Mucosa of rectum (tissue), 2 donors: ENCODE measurements around the gene IL11RA.
A peak's percentile ranks its signal among the peaks of the same experiment; 100 is the strongest.

ENCODE experiments used
- H3K27ac ChIP-seq, 2 donors: one replicate each; pipeline ENCODE4 v1.7.0; 2013; ENCODE audit warnings: inconsistent platforms in 2 of 2, low read depth in 2 of 2, low read length in 2 of 2
- H3K27me3 ChIP-seq, 2 donors: one replicate each; pipeline ENCODE4 v1.7.0; 2013; ENCODE audit warnings: low read length in 2 of 2; ENCODE audit not compliant: control insufficient read depth in 2 of 2, insufficient read depth in 2 of 2
- H3K36me3 ChIP-seq, 2 donors: one replicate each; pipeline ENCODE4 v1.7.0; 2013; ENCODE audit warnings: low read length in 2 of 2; ENCODE audit not compliant: control insufficient read depth in 2 of 2, insufficient read depth in 2 of 2
- H3K4me1 ChIP-seq, 2 donors: one replicate each; pipeline ENCODE4 v1.7.0; 2013; ENCODE audit warnings: low read length in 2 of 2, mild to moderate bottlenecking in 1 of 2; ENCODE audit not compliant: control insufficient read depth in 2 of 2, insufficient read depth in 2 of 2
- H3K4me3 ChIP-seq, 2 donors: one replicate each; pipeline ENCODE4 v1.7.0; 2013; ENCODE audit warnings: low read length in 2 of 2
- H3K9ac ChIP-seq, 2 donors: one replicate each; pipeline ENCODE4 v1.7.0; 2013; ENCODE audit warnings: low read length in 2 of 2, low read depth in 1 of 2, mild to moderate bottlenecking in 1 of 2
- H3K9me3 ChIP-seq, 2 donors: one replicate each; pipeline ENCODE4 v1.7.0; 2013; ENCODE audit warnings: low read length in 2 of 2; ENCODE audit not compliant: control insufficient read depth in 2 of 2
- donor health status: healthy.
- donor health status: Normal muscosa, but diverticular disease.

IL11RA gene

DNA sequence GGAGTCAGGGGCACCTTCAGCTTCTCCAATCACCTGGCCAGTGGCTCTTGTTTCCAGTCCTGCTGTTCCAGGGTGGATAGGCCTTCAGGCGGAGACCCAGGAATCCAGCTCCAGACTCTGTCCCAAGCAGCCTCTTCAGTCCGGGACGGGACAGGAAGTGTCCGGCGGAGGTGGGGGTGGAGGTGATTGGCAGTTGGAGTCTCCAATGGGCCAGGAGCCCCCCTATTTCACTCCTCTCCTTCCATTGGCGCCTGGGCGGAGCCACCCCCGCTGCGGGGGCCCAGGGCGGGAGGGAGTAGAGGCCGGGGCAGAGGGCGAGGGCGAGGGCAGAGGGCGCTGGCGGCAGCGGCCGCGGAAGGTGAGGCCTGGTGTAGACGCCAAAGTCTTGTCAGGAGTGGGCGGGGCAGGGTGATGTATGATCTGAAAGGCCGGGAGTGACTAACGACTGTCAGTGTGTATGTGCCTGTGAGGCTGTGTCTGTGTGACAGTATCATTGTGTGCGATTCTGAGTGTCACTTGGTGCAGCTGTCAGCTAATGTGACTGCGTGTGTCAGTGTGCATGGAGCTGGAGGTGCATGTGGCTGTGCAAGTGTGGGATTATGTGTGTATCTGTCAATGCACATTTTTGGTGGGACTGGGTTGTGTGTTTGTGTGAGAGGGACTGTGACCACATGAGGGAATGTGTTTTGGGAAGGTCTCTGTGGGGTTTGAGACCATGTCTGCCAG, at the start of gene IL11RA:
TSS of gene IL11RA (plus strand) at position 310 of the 726 bp plus-strand sequence. CDS start 3,033 bp downstream, outside the sequence.
- Histone ChIP-seq H3K27me3 (no peaks in the 10 kb centered on the region), H3K36me3 (peaks cover 15 to 19% of the 10 kb centered on the region in 2 donors), H3K4me1 (peaks cover 34 to 44% of the 10 kb centered on the region in 2 donors), H3K27ac (peak within 1 kb of the TSS; percentile 86 to 89), H3K9ac (peak within 1 kb of the TSS; percentile 10 to 57), H3K9me3 (no peaks in the 10 kb centered on the region), H3K4me3 (peak within 1 kb of the TSS; percentile 47 to 75)

DNA sequence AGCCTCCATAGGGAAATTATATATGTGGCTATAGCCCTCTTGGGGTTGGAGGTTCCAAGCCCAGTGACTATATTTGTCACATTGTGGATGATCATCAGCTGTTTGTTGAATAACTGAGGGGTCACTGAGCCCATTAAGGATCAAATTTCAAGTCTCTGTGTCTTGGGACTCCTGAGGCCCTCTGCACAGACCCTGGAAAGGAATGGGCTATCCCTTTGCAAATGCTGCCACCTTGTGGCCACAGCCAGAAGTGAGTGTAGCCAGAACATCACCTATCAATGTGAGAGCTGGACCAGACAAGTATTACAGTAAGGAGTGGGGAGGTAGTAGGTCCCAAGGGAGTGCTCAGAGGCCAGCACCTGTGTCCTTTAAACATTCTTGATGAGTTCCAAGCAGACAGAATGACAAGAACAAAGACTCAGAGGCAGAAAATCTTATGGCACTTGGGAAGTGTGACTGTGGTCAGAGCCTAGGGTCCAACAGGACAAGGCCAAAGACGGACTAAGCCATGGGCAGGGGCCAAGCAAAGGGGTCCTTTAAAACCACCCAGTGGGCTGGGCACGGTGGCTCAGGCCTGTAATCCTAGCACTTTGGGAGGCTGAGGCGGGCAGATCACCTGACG, 48.3 kb upstream of the IL11RA start:
- H3K27me3 ChIP-seq, result peaks cover 0 to 4% of the 10 kb centered on the region in 2 donors
- no peak overlapping the region for H3K9ac ChIP-seq
- H3K27ac ChIP-seq, result no peak overlapping the region
- H3K36me3 ChIP-seq, result no peaks in the 10 kb centered on the region
- H3K4me1 ChIP-seq, result peaks cover 0 to 4% of the 10 kb centered on the region in 2 donors
- H3K9me3 ChIP-seq, result no peaks in the 10 kb centered on the region
- H3K4me3 ChIP-seq, result no peak overlapping the region

DNA sequence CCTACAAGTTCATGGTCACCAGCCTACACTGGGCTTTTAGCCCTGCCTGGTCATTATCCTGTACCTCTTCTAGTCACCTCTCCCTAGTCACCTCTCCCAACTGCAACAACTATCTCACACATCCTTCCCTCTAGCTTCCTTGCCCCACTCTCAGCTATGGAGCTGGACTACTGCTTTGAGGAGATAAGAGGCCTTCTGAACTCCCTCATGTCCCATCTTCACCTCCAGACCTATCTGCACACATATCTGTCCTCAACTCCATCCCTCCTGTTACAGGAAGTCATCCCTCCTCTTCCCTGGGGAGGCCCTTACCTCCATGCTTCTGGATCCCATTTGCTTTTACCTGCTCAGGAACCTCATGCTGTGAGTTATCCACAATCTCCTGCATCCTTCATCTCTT, 45.8 kb upstream of the IL11RA start:
- Histone ChIP-seq H3K27ac (no peak overlapping the region), H3K4me3 (no peak overlapping the region), H3K9ac (no peak overlapping the region), H3K9me3 (no peaks in the 10 kb centered on the region), H3K36me3 (no peaks in the 10 kb centered on the region), H3K4me1 (peaks cover 7 to 10% of the 10 kb centered on the region in 2 donors), H3K27me3 (peaks cover 0 to 4% of the 10 kb centered on the region in 2 donors)

DNA sequence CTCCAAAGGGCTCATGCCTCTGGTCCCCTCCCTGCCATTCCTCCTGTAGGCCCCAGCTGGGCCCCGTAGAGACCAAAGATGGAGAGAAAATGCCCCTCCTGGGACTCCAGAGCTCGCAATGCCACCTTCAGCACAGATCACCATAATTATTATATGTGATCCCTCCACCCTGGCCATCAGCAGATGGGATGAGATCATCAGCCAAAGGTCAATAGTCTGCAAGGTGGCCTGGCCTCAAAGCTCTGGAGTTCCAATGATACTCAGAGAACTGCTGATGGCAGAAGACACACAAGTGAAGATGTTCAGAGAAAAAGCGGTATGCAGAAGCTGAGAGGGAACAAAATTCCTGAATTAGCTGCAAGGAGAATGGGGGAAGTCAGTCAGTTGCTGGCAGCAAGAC, 45.1 kb upstream of the IL11RA start:
- Histone ChIP-seq H3K36me3 (no peaks in the 10 kb centered on the region), H3K9ac (no peak overlapping the region), H3K4me1 (peaks cover 10 to 15% of the 10 kb centered on the region in 2 donors), H3K27me3 (peaks cover 0 to 4% of the 10 kb centered on the region in 2 donors), H3K27ac (peak overlapping the region in 1 of 2 donors; percentile 13), H3K9me3 (no peaks in the 10 kb centered on the region), H3K4me3 (no peak overlapping the region)

DNA sequence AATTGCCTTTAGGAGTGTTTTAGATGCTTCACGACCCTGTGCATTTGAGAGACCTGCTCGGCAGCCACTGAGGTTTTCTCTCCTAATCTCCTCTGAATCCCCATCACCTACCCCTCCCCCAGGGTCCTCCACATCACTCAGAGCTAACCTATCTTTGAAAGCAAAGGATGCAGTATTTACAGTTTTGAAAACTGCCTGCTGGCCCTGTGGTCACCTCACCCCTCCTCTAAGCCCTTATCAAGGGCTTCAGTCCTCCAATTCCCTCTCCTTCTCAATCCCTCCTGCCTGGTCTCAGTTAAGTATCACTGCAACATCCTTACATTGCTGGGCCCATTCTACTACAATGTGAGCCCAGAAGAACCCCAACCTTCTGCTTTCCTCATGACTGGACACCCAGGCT, 44.7 kb upstream of the IL11RA start:
- Histone ChIP-seq H3K27ac (no peak overlapping the region), H3K9me3 (no peaks in the 10 kb centered on the region), H3K4me1 (peaks cover 12 to 18% of the 10 kb centered on the region in 2 donors), H3K27me3 (peaks cover 0 to 4% of the 10 kb centered on the region in 2 donors), H3K4me3 (no peak overlapping the region), H3K36me3 (no peaks in the 10 kb centered on the region), H3K9ac (no peak overlapping the region)

DNA sequence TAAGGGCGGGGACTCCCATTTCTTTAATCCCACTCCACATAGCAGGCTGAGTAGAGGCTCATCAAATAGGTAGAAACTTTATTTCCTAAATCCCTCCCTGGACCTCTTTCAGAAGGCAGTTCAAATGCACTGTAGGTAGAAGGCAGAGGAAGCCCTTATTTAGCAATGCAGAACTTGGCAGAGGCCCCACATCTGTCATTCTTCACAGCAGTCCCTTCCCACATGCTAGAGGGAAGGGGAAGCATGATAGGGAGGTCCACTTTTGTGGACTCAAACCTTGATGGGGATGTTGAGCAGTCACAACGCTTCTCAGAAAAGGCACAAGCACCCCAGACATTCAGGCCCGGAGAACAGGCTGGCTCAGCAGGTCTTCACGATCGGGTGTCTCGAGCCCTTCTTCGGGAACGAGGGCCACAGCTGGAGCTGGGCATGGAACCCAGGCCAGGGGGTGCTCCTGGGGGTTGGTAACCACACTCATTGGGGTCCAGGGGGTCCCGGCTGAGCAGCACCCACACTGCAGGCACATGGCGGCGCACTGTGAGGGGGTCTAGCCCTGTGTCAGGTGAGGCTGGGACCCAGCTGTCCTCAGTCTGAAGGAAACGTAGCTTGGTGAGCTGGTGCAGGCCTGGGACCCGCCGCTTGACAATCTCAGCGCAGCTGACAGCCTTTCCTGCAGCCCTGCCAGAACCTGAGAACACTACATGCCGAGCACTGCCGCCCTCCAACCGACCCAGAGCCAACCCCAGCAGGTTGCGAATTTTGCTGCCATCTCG, 41.4 kb upstream of the IL11RA start:
- Histone ChIP-seq H3K27me3 (no peaks in the 10 kb centered on the region), H3K27ac (no peak overlapping the region), H3K4me1 (peaks cover 21 to 25% of the 10 kb centered on the region in 2 donors), H3K9ac (peak overlapping the region in 1 of 2 donors; percentile 97), H3K36me3 (peaks cover 12 to 14% of the 10 kb centered on the region in 2 donors), H3K4me3 (peak overlapping the region; percentile 92), H3K9me3 (no peaks in the 10 kb centered on the region)

DNA sequence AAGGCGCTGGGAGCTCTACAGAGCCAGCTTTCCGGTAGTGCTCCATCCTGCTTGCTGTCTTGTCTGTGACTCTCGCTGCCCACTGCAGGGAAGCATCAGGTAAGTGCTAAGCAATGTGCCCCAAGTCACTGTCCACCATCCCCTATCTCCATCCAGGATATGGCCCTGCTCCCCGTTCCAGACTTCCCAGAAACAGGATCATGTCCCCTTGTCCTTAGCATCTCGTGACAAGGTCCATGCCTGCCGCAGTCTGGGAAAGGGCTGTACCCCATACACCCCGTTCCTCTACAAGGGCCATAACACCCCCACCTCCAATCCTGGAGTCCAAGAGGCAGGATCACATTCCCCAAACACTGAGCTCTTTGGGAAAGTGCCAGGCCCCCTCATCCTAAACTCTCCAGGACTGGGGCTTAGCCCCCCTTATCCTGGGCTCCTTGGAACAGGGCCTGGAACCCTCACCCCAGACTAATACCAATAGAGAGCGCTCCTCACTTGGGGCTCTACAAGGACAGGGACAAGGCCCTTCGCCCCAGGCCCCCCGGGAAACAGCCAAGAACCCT, 40.7 kb upstream of the IL11RA start:
- peaks cover 21 to 25% of the 10 kb centered on the region in 2 donors for H3K4me1 ChIP-seq
- H3K9ac ChIP-seq, result peak overlapping the region; percentile 97 to 99
- H3K27ac ChIP-seq, result peak overlapping the region; percentile 74
- peaks cover 12 to 20% of the 10 kb centered on the region in 2 donors for H3K36me3 ChIP-seq
- H3K9me3 ChIP-seq, result no peaks in the 10 kb centered on the region
- H3K27me3 ChIP-seq, result no peaks in the 10 kb centered on the region
- H3K4me3 ChIP-seq, result peak overlapping the region; percentile 92

DNA sequence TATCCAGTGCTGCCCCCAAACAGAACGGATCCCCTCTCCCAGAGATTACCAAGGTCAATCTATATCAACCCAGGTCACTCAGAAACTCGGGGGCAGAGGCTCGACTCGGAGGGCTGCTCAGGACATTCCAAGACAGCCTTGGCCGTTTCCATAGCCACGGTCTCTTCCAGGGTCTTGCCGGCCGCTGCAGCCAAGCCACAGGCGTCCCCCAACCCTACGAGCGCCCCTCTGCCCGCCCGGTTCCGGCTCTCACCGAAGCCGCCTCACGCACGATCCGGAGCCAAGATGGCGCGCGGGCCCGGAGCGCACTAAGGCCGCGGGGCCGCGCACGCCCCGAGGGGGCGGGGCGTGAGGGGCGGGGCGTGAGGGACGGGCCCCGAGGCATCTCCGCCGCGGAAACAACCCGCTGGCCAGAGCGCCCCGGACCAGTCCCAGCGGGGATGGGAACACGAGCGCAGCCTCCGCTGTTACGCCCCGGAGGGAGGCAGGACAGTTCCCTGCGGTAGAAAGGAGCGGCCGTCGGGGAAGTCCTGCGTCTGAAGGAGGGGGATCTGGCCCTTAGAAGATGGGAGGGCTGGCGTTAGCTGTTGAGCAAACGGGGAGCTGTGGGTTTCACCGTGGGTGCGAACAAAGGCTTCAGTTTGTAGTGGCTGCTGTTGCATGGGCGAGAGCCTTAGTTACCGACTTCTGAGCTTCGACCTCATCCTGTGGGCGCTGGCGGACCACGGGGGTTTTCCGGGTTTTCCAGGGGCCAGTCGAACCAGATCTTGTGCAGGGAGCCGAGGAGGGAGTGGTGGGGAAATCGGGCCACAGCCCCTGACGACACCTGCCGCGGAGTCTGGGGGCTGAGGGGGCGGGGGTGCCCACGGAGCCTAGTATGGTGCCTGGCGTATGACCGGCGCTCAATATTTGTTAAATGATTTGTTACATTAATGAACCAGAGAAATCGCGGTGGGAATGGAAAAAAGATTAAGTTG, 39.9 kb upstream of the IL11RA start, which contains the start of gene RPP25L:
TSS of gene RPP25L (minus strand) at position 287 of the 977 bp plus-strand sequence. CDS start 801 bp downstream, outside the sequence.
- peaks cover 20 to 26% of the 10 kb centered on the region in 2 donors for H3K36me3 ChIP-seq
- H3K27ac ChIP-seq, result peak within 1 kb of the TSS; percentile 74
- H3K9ac ChIP-seq, result peak within 1 kb of the TSS; percentile 97 to 99
- no peaks in the 10 kb centered on the region for H3K9me3 ChIP-seq
- no peaks in the 10 kb centered on the region for H3K27me3 ChIP-seq
- peaks cover 21 to 24% of the 10 kb centered on the region in 2 donors for H3K4me1 ChIP-seq
- H3K4me3 ChIP-seq, result peak within 1 kb of the TSS; percentile 92
